Spinal cord (tissue), 10 donors: Measurements from ENCODE around the gene CIT. TPM values are rescaled to one million over a fixed set of nuclear protein-coding genes. Genes with fewer than 3 reads are reported as not detected.

Source experiments
- DNase-seq, 6 donors: peaks; one replicate each; pipeline versions ENCODE4 v3.0.0 to v3.0.0-alpha.2; 2013 to 2015; ENCODE audit warnings: low spot score in 6 of 6, low read depth in 4 of 6
- H3K27ac ChIP-seq: one replicate; pipeline ENCODE4 v1.5.1; 2013; ENCODE audit warnings: low read depth, low read length, control low read depth
- H3K27me3 ChIP-seq: one replicate; pipeline ENCODE4 v1.6.1; 2013; ENCODE audit warnings: low read length; ENCODE audit not compliant: control insufficient read depth, insufficient read depth
- H3K36me3 ChIP-seq: one replicate; pipeline ENCODE4 v1.6.1; 2013; ENCODE audit warnings: low read length; ENCODE audit not compliant: control insufficient read depth, insufficient read depth
- H3K4me1 ChIP-seq: one replicate; pipeline ENCODE4 v1.6.1; 2013; ENCODE audit warnings: low read length; ENCODE audit not compliant: control insufficient read depth, insufficient read depth
- H3K4me3 ChIP-seq: one replicate; pipeline ENCODE4 v1.5.1; 2013; ENCODE audit warnings: low read depth, low read length, control low read depth
- H3K9me3 ChIP-seq: one replicate; pipeline ENCODE4 v1.6.1; 2013; ENCODE audit warnings: low read length; ENCODE audit not compliant: control insufficient read depth, insufficient read depth
- WGBS: methylation state at CpG from one replicate; pipeline ENCODE4 v1.1.5; 2013; ENCODE audit warnings: missing lambda C conversion rate; ENCODE audit not compliant: insufficient coverage; 5-methylcytosine and 5-hydroxymethylcytosine counted together
- polyA plus RNA-seq, 2 donors: library from polyadenylated mRNA; unstranded; fragments of 120-200 nt; gene quantifications; one replicate each; pipeline ENCODE4 v1.2.1, GENCODE V29; 2013; ENCODE audit not compliant: insufficient read length in 2 of 2
- total RNA-seq, 2 donors: library from RNA; depleted of rRNA in 1 of 2; stranded (reverse); fragments of 120-200 nt in 1 of 2; fragments of >200 nt in 1 of 2; gene quantifications; one replicate each; pipeline versions ENCODE4 v1.2.3 to v1.2.4, GENCODE V29; 2013 to 2014
- donor health status: healthy.

Gene CIT
- total and polyA plus RNA-seq, 4 donors: 28.5 to 54.5 (median 45.8) TPM

GRCh38 chr12:119758722-119759121, 118.4 kb downstream of the CIT start:
- H3K27ac ChIP-seq: no peak overlapping the region
- DNase-seq: no peak
- no peaks in the 10 kb centered on the region for H3K9me3 ChIP-seq
- peaks cover 3% of the 10 kb centered on the region for H3K4me1 ChIP-seq
- 93% methylated on average over 2 of the region's 4 CpGs for WGBS
- H3K4me3 ChIP-seq: no peak overlapping the region
- peaks cover 35% of the 10 kb centered on the region for H3K36me3 ChIP-seq
- no peaks in the 10 kb centered on the region for H3K27me3 ChIP-seq

GRCh38 chr12:119758234-119758633, 118.9 kb downstream of the CIT start:
- no peak overlapping the region for H3K4me3 ChIP-seq
- no peak overlapping the region for H3K27ac ChIP-seq
- no peaks in the 10 kb centered on the region for H3K27me3 ChIP-seq
- no CpG with 5 or more reads among the region's 2 CpGs for WGBS
- H3K36me3 ChIP-seq: peaks cover 38% of the 10 kb centered on the region
- no peaks in the 10 kb centered on the region for H3K9me3 ChIP-seq
- peaks cover 3% of the 10 kb centered on the region for H3K4me1 ChIP-seq
- peak in 1 of 6 donors; percentile 80 for DNase-seq

GRCh38 chr12:119751961-119752360, 125.2 kb downstream of the CIT start:
- Histone ChIP-seq H3K4me3 (no peak overlapping the region), H3K36me3 (peaks cover 18% of the 10 kb centered on the region), H3K4me1 (no peaks in the 10 kb centered on the region), H3K9me3 (no peaks in the 10 kb centered on the region), H3K27ac (no peak overlapping the region), H3K27me3 (no peaks in the 10 kb centered on the region)
- WGBS: 86% methylated on average over 9 of the region's 9 CpGs
- no peak for DNase-seq

- peak in 3 of 6 donors; percentile 20 to 91 (median 22) for DNase-seq
- Histone ChIP-seq H3K4me3 (no peak overlapping the region), H3K27ac (no peak overlapping the region), H3K4me1 (no peaks in the 10 kb centered on the region), H3K27me3 (no peaks in the 10 kb centered on the region), H3K9me3 (peaks cover 1% of the 10 kb centered on the region), H3K36me3 (peaks cover 9% of the 10 kb centered on the region)
- WGBS: 21% methylated on average over 2 of the region's 4 CpGs
These were observed 127.5 kb downstream of the CIT start for GRCh38 chr12:119749666-119750065.

GRCh38 chr12:119748497-119748896, 128.6 kb downstream of the CIT start:
- Histone ChIP-seq H3K4me3 (no peak overlapping the region), H3K4me1 (no peaks in the 10 kb centered on the region), H3K9me3 (peaks cover 1% of the 10 kb centered on the region), H3K36me3 (peaks cover 10% of the 10 kb centered on the region), H3K27me3 (no peaks in the 10 kb centered on the region), H3K27ac (no peak overlapping the region)
- DNase-seq: no peak
- WGBS: 88% methylated on average over 3 of the region's 8 CpGs

GRCh38 chr12:119746169-119746568, 131.0 kb downstream of the CIT start:
- peaks cover 1% of the 10 kb centered on the region for H3K9me3 ChIP-seq
- no CpG with 5 or more reads among the region's 2 CpGs for WGBS
- DNase-seq: no peak
- H3K27me3 ChIP-seq: no peaks in the 10 kb centered on the region
- H3K36me3 ChIP-seq: peaks cover 3% of the 10 kb centered on the region
- H3K27ac ChIP-seq: no peak overlapping the region
- no peaks in the 10 kb centered on the region for H3K4me1 ChIP-seq
- H3K4me3 ChIP-seq: no peak overlapping the region

GRCh38 chr12:119744900-119745606, 132.1 kb downstream of the CIT start:
- H3K4me1 ChIP-seq: no peaks in the 10 kb centered on the region
- no peak overlapping the region for H3K4me3 ChIP-seq
- no peaks in the 10 kb centered on the region for H3K27me3 ChIP-seq
- no peak overlapping the region for H3K27ac ChIP-seq
- no CpG with 5 or more reads among the region's 1 CpG for WGBS
- peaks cover 1% of the 10 kb centered on the region for H3K9me3 ChIP-seq
- DNase-seq: no peak
- peaks cover 3% of the 10 kb centered on the region for H3K36me3 ChIP-seq

- H3K36me3 ChIP-seq: peaks cover 3% of the 10 kb centered on the region
- DNase-seq: no peak
- no peak overlapping the region for H3K27ac ChIP-seq
- no CpG with 5 or more reads among the region's 3 CpGs for WGBS
- no peaks in the 10 kb centered on the region for H3K4me1 ChIP-seq
- H3K27me3 ChIP-seq: no peaks in the 10 kb centered on the region
- H3K4me3 ChIP-seq: no peak overlapping the region
- H3K9me3 ChIP-seq: peaks cover 1% of the 10 kb centered on the region
These were observed 134.4 kb downstream of the CIT start for GRCh38 chr12:119742700-119743099.

- WGBS: no CpG with 5 or more reads among the region's 4 CpGs
These were observed 136.3 kb downstream of the CIT start for GRCh38 chr12:119740830-119741229.

GRCh38 chr12:119735079-119735478, 142.0 kb downstream of the CIT start:
- 98% methylated on average over 10 of the region's 17 CpGs for WGBS
- no peaks in the 10 kb centered on the region for H3K4me1 ChIP-seq

More at GRCh38 chr12:119740830-119741229, 136.3 kb downstream of the CIT start:
- Histone ChIP-seq H3K4me1 (no peaks in the 10 kb centered on the region), H3K27ac (no peak overlapping the region), H3K4me3 (no peak overlapping the region), H3K27me3 (no peaks in the 10 kb centered on the region), H3K36me3 (peaks cover 3% of the 10 kb centered on the region), H3K9me3 (peaks cover 1% of the 10 kb centered on the region)
- no peak for DNase-seq

More at GRCh38 chr12:119735079-119735478, 142.0 kb downstream of the CIT start:
- no peak overlapping the region for H3K27ac ChIP-seq
- no peaks in the 10 kb centered on the region for H3K9me3 ChIP-seq
- no peak for DNase-seq
- no peaks in the 10 kb centered on the region for H3K27me3 ChIP-seq
- peaks cover 26% of the 10 kb centered on the region for H3K36me3 ChIP-seq
- H3K4me3 ChIP-seq: no peak overlapping the region
